Measurements from ENCODE around the gene ACSM2A.
"Not testable (repeated sequence)": the region's sequence is repeated elsewhere in the genome, so short reads cannot be mapped to it uniquely, and the experiment has no call there.

GRCh38 chr16:20453633-20454032 is 2.3 kb downstream of the ACSM2A start:
- TF ChIP-seq POLR2A, CTCF (IDR thresholded peaks at IDR 0.05): not testable (repeated sequence)
